ENCODE measurements around the gene EPHA7. TPM values are rescaled to one million over a fixed set of nuclear protein-coding genes. Genes with fewer than 3 reads are reported as not detected.

EPHA7 gene
- total RNA-seq, 2 experiments from 2014 or later, result not detected

- TF ChIP-seq CTCF (IDR thresholded peaks at IDR 0.05), result no peak
- ChIA-PET CTCF (no interaction called here), POLR2A (no interaction called here)
- Mint-ChIP-seq H3K27ac (no peak overlapping the region), H3K4me1 (ENCODE audit: low read depth) (no peaks in the 10 kb centered on the region), H3K27me3 (no peaks in the 10 kb centered on the region), H3K4me3 (no peak overlapping the region), H3K36me3 (ENCODE audit: low read depth) (no peaks in the 10 kb centered on the region), H3K9me3 (no peaks in the 10 kb centered on the region)
- intact Hi-C loops (cut with micrococcal nuclease), result no loop called here
- DNase-seq, result no peak
- ATAC-seq, result no peak
Measured at GRCh38 chr6:93388070-93388469, 31.3 kb downstream of the EPHA7 start.

GRCh38 chr6:93376026-93376540, 43.3 kb downstream of the EPHA7 start:
- intact Hi-C loops (cut with micrococcal nuclease), result no loop called here
- no peaks in the 10 kb centered on the region for H3K27me3 Mint-ChIP-seq
- ATAC-seq, result no peak
- ChIA-PET POLR2A (no interaction called here), CTCF (no interaction called here)
- TF ChIP-seq CTCF (IDR thresholded peaks at IDR 0.05), result no peak
- no peak for DNase-seq
- no peaks in the 10 kb centered on the region for H3K36me3 Mint-ChIP-seq (ENCODE audit: low read depth)
- no peak overlapping the region for H3K27ac Mint-ChIP-seq
- H3K4me1 Mint-ChIP-seq (ENCODE audit: low read depth), result no peaks in the 10 kb centered on the region
- no peaks in the 10 kb centered on the region for H3K9me3 Mint-ChIP-seq
- no peak overlapping the region for H3K4me3 Mint-ChIP-seq

GRCh38 chr6:93373445-93373844, 45.9 kb downstream of the EPHA7 start:
- Mint-ChIP-seq H3K4me3 (no peak overlapping the region), H3K36me3 (ENCODE audit: low read depth) (no peaks in the 10 kb centered on the region), H3K4me1 (ENCODE audit: low read depth) (no peaks in the 10 kb centered on the region), H3K9me3 (no peaks in the 10 kb centered on the region), H3K27ac (no peak overlapping the region), H3K27me3 (no peaks in the 10 kb centered on the region)
- TF ChIP-seq CTCF (IDR thresholded peaks at IDR 0.05), result no peak
- POLR2A ChIA-PET, result no interaction called here
- DNase-seq, result no peak
- no peak for ATAC-seq
- CTCF ChIA-PET, result no interaction called here
- intact Hi-C loops (cut with micrococcal nuclease), result no loop called here

- no peak for ATAC-seq
- Mint-ChIP-seq H3K4me3 (no peak overlapping the region), H3K4me1 (ENCODE audit: low read depth) (no peaks in the 10 kb centered on the region), H3K36me3 (ENCODE audit: low read depth) (no peaks in the 10 kb centered on the region), H3K27ac (no peak overlapping the region), H3K27me3 (no peaks in the 10 kb centered on the region), H3K9me3 (no peaks in the 10 kb centered on the region)
- intact Hi-C loops (cut with micrococcal nuclease), result no loop called here
- POLR2A ChIA-PET, result no interaction called here
- no peak for DNase-seq
- CTCF ChIA-PET, result no interaction called here
- no peak for TF ChIP-seq CTCF (IDR thresholded peaks at IDR 0.05)
Measured at GRCh38 chr6:93371756-93372155, 47.6 kb downstream of the EPHA7 start.

GRCh38 chr6:93369586-93370134, 49.7 kb downstream of the EPHA7 start:
- Mint-ChIP-seq H3K36me3 (ENCODE audit: low read depth) (no peaks in the 10 kb centered on the region), H3K4me3 (no peak overlapping the region), H3K27ac (no peak overlapping the region), H3K9me3 (no peaks in the 10 kb centered on the region), H3K27me3 (no peaks in the 10 kb centered on the region), H3K4me1 (ENCODE audit: low read depth) (no peaks in the 10 kb centered on the region)
- intact Hi-C loops (cut with micrococcal nuclease), result no loop called here
- DNase-seq, result no peak
- ATAC-seq, result no peak
- ChIA-PET CTCF (no interaction called here), POLR2A (no interaction called here)
- no peak for TF ChIP-seq CTCF (IDR thresholded peaks at IDR 0.05)
